Subcutaneous adipose tissue (tissue), 4 donors: Measurements from ENCODE around the gene NTM. TPM values are rescaled to one million over a fixed set of nuclear protein-coding genes. Genes with fewer than 3 reads are reported as not detected.

Experiments used
- CTCF ChIP-seq: fragments of 450-650 bp; IDR thresholded peaks from one replicate; pipeline ENCODE4 v1.5.1; 2016; ENCODE audit warnings: low read depth, mild to moderate bottlenecking, control low read depth, antibody characterized with exemption, moderate library complexity
- total RNA-seq, 4 donors: library from RNA; depleted of rRNA; stranded (reverse); fragments of >200 nt; gene quantifications; one replicate each; pipeline ENCODE4 v1.1.0, GENCODE V29; 2016

The NTM gene
- total RNA-seq, 4 donors from 2014 or later = 1.5 to 5.7 (median 1.7) TPM

GRCh38 chr11:131681920-131682319, 311.5 kb downstream of the NTM start:
- TF ChIP-seq CTCF = no peak

GRCh38 chr11:131682373-131683015, 312.1 kb downstream of the NTM start:
- no peak for TF ChIP-seq CTCF

- no peak for TF ChIP-seq CTCF
Observed at GRCh38 chr11:131683131-131683530, 312.7 kb downstream of the NTM start.

GRCh38 chr11:131683666-131684065, 313.3 kb downstream of the NTM start:
- no peak for TF ChIP-seq CTCF

GRCh38 chr11:131684111-131685060, 314.0 kb downstream of the NTM start:
- TF ChIP-seq CTCF = no peak

GRCh38 chr11:131685206-131685605, 314.8 kb downstream of the NTM start:
- TF ChIP-seq CTCF = no peak

- TF ChIP-seq CTCF = no peak
Observed at GRCh38 chr11:131685906-131686305, 315.5 kb downstream of the NTM start.
